GM13977 (cell line): ENCODE results near the gene LRRC17.

Source experiments
- DNase-seq: peaks from one replicate; pipeline ENCODE4 v3.0.0; 2012; ENCODE audit warnings: low spot score
- in situ Hi-C: fragments of 300-500 bp; cut with MboI; formaldehyde crosslinking; loops from one replicate; pipeline ENCODE4 v1.12.0; 2022; ENCODE audit warnings: low sequenced_read_pairs, low pct_unique_long_range_greater_than_20kb, mixed read lengths, inconsistent platforms; ENCODE audit not compliant: unreplicated experiment
- TF ChIP-seq, protein P1 (sequence below): IDR thresholded peaks from 2 replicates; pipeline ENCODE4 v1.5.1; 2012; ENCODE audit warnings: mild to moderate bottlenecking, control low read depth; ENCODE audit not compliant: insufficient read depth; ENCODE audit errors: extremely low read depth, missing control alignments

LRRC17 gene

DNA sequence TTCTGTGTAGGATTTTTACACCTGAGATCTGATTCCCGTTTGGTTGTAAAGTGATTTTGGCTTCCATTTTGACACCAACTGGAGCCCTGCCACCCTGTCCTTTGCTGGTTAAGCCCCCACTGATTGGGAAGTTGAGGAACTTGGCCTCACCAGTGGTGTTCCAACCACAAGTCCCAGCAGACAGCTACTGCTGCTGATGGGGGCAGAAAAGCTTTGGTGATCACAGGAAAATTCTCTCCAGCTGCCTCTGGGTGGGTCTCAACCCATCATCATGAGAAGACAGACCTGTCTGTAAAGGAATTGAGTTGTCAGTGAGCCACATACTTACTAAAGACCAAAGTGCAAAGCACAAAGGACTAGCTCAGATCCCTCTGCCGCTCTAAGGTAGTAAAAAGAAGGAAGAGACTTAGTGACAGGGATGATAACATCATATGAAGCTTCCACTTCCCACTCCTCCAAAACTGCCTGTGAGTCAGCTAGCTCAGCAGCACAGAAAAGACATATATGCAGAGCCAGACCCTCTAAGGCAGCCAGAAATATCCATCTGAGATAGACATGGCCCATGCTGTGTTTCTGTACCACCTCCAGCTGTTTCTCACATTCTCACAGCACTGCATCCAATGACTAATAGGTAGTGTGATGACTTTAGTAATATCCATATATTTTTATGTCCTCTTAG lies 22.4 kb upstream of the LRRC17 start:
- TF ChIP-seq, protein P1, sequence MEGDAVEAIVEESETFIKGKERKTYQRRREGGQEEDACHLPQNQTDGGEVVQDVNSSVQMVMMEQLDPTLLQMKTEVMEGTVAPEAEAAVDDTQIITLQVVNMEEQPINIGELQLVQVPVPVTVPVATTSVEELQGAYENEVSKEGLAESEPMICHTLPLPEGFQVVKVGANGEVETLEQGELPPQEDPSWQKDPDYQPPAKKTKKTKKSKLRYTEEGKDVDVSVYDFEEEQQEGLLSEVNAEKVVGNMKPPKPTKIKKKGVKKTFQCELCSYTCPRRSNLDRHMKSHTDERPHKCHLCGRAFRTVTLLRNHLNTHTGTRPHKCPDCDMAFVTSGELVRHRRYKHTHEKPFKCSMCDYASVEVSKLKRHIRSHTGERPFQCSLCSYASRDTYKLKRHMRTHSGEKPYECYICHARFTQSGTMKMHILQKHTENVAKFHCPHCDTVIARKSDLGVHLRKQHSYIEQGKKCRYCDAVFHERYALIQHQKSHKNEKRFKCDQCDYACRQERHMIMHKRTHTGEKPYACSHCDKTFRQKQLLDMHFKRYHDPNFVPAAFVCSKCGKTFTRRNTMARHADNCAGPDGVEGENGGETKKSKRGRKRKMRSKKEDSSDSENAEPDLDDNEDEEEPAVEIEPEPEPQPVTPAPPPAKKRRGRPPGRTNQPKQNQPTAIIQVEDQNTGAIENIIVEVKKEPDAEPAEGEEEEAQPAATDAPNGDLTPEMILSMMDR = no peak
- DNase-seq = no peak
- in situ Hi-C loops = no loop called here

DNA sequence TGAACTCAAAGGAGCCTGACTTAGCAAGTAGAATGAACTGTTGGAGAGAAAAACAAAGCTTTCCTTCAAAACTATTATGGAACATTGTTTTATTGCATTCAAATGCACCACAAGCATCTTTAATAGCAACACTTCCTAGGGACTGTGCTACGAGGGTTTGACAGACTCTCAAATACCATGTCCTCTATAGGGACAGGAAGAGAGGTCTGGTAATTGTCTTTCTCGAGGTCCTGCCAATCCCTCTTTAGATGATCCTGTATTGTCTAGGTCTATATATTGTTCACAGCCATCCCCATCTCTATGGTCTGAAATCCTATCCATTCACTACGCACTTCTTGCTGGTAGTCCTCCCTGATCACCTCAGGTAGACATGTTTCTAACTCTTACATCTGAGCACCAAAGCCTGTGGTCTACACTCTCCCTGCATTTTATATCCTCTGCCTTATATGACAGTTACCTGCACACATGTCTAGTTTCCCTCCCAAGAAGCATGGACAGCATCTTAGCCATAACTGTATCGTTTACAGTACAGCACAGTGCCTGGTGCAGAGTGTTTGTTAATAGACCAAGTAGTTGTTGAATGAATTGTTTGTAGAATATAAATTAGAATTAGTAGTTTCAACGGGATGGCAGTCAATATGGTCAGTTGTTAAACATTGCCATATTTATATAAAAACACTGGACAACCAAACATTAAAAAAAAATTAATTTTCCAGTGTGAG lies 21.7 kb upstream of the LRRC17 start:
- in situ Hi-C loops = no loop called here
- TF ChIP-seq, protein P1 = no peak
- no peak for DNase-seq

DNA sequence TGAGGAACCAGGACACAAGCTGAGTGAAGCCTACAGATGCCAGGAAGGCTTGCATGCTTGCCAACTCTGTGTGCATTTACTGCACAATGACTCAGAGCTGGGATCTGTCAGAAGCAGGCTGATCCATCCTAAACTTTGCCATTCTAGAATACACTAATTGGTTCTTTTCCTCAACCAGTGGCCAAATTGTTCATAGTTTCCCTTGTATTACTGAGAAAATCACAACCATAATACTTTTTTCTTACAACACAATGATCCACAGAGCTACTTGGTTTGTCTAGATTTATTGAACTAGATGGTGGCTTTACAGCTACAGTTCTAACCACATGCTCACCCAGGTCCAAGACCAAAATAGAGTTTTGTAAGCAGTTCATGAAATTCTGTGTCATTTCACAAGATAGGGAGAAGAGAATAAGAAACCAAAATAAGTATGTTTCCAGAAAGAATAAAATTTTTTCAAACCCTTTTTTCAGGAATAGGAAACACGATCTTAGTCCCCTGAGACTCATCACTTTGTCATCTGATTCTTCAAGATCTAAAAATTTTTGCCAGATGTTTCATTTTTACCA lies 21.0 kb upstream of the LRRC17 start:
- no peak for DNase-seq
- TF ChIP-seq, protein P1 = no peak
- in situ Hi-C loops = no loop called here

DNA sequence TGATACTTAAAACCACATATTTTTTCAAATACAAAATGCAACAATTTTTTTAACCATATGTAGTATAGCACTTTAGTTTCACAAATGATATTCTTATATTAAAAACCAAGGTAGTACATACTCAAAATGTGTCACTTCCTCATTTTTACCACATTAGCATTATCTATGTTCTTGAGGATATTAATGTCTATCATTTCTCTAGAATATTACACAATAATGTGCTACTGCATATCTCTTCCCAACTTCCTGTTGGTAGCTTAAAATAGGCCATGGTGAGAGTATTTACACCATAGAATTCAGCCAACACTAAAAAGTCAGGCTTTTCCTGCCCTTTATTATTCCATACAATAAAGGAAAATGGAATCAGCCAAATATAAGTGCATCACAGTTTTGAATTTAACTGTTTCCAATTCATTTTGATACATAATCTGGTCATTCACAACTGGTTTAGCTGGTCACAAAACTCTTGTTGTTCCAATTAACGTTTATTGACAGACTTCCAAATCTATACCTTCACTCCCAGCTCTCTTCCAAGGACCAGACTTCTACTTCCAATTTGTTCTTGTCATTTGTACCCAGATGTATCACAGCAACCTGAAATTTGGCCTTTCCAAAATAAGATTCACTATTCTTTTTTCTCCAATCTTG lies 20.0 kb upstream of the LRRC17 start:
- DNase-seq = no peak
- TF ChIP-seq, protein P1 = no peak
- in situ Hi-C loops = no loop called here

DNA sequence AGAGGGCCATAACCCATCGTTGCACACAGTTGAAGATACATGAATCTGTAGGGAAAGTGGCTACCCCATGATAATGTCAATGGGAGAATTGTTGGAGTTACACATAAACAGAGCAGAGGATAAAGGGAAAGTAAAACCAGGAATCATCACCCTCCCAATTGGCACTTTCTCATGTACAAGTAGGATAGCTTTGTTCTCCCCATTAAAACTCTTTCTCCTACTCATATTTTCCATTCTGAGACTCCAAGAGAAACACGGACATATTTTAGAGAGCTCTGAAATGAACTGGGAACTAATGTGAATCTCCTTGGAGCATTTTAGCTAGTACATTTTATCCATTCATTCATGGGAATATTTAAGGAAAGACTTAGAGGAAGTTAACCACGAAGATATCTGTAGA lies 17.2 kb upstream of the LRRC17 start:
- in situ Hi-C loops = no loop called here
- TF ChIP-seq, protein P1 = no peak
- no peak for DNase-seq

DNA sequence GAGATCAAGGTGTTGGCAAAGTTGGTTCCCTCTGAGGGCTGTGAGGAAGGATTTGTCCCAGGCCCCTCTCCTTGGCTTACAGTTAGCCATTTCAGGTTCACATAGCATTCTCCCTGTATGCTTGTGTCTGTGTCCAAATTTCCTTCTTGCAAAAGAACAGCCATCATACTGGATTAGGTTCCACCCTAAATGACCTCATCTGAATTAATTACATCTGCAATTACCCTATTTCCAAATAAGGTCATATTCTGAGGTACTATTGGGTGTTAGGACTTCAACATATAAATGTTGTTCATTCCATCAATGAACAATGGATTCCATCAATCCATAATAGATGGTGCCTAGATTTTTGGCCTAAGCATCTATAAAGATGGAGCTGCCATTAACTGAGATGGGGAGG lies 16.2 kb upstream of the LRRC17 start:
- in situ Hi-C loops = no loop called here
- no peak for DNase-seq
- TF ChIP-seq, protein P1 = no peak
